Subcutaneous adipose tissue (tissue), 4 donors: ENCODE measurements around the gene KCTD1. TPM values are rescaled to one million over a fixed set of nuclear protein-coding genes. Genes with fewer than 3 reads are reported as not detected.

Source experiments
- total RNA-seq, 4 donors: library from RNA; depleted of rRNA; stranded (reverse); fragments of >200 nt; gene quantifications; one replicate each; pipeline ENCODE4 v1.1.0, GENCODE V29; 2016
- TF ChIP-seq, protein P1 (sequence below): fragments of 450-650 bp; IDR thresholded peaks from one replicate; pipeline ENCODE4 v1.5.1; 2016; ENCODE audit warnings: low read depth, mild to moderate bottlenecking, control low read depth, antibody characterized with exemption, moderate library complexity

KCTD1 gene
- total RNA-seq, 4 donors from 2014 or later = 5.9 to 15.8 (median 8.5) TPM

DNA sequence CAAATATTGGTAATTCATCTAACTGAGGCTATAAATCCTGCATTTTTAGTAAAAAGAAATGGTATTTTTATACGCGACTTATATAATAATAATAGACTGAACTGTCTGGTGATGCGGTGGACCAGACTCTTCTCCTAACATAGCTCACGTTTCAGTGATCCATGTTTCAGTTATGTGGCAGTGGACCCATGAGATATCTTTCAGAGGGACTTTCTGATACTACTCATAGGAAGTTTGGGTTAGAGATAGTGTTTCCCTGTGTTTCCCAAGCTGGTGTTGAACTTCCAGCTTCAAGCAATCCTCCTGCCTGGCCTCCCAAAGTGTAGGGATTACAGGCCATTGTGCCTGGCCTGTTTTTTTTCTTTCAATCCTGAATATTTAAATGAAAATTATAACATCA lies 59.2 kb downstream of the KCTD1 start:
- TF ChIP-seq, protein P1, sequence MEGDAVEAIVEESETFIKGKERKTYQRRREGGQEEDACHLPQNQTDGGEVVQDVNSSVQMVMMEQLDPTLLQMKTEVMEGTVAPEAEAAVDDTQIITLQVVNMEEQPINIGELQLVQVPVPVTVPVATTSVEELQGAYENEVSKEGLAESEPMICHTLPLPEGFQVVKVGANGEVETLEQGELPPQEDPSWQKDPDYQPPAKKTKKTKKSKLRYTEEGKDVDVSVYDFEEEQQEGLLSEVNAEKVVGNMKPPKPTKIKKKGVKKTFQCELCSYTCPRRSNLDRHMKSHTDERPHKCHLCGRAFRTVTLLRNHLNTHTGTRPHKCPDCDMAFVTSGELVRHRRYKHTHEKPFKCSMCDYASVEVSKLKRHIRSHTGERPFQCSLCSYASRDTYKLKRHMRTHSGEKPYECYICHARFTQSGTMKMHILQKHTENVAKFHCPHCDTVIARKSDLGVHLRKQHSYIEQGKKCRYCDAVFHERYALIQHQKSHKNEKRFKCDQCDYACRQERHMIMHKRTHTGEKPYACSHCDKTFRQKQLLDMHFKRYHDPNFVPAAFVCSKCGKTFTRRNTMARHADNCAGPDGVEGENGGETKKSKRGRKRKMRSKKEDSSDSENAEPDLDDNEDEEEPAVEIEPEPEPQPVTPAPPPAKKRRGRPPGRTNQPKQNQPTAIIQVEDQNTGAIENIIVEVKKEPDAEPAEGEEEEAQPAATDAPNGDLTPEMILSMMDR = no peak

DNA sequence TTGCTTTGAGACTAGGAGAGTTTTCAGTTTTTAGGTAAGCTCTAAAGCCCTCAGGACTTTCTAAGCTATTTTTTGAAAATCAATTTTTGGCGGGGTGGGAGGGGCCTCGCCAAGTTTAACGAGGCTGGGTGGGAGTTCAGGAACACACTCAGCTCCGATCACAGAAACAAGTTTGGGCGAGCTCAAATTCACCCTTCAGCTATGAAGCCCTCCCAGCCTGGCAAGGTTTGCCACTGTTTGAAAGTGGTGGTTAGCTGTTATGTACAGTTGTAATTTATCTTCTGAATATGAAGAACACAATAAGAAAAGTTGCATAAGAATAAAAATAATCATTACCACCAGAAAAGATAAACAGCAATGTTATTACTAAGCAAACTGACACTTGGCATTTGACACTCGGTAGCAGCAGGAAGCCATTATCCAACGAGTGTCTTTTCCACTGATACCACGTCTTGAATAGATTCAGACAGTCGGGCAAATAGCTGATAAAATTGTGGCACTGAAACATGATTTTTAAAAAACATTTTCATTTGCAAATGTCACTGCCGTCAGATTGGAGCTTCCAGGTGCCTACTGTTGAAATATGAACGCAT lies 59.8 kb downstream of the KCTD1 start:
- TF ChIP-seq, protein P1 = no peak

DNA sequence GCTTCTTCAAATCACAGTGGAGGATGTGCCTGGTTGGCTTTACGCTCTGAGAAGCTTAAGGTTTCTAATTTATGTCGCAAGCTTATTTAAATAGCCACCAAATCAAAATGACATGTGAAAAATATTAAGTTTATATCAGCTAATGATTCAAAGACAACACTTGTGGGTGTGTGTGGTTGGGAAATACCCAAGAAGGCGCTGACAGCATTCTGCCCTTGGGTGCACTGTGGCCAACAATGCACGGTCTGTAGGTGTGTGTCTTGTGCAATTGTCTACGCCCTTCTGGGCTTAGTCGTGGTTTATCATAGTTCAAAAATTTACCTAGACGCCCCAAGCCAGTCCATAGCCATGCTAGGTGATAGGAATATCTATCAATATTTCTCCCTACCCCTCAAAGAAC lies 60.9 kb downstream of the KCTD1 start:
- TF ChIP-seq, protein P1 = no peak

DNA sequence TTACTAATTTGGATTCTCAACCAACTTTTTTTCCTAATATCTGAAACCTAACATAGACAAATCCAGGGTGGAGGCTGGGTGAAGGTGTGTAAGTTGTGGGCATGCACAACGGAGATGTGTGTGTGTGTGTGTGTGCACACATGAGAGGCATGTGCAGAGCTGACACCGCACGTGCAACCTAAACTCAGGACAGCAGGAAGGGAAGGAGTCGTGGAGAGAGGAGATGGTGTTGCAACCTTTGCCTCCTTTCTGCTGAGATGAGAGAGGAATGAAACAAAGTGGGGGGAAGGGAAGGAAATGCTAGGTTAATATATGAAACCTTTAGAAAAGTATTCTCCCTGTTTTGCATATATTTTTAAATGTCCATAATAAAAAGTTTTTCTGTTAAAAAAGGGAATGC lies 64.7 kb downstream of the KCTD1 start:
- TF ChIP-seq, protein P1 = no peak

DNA sequence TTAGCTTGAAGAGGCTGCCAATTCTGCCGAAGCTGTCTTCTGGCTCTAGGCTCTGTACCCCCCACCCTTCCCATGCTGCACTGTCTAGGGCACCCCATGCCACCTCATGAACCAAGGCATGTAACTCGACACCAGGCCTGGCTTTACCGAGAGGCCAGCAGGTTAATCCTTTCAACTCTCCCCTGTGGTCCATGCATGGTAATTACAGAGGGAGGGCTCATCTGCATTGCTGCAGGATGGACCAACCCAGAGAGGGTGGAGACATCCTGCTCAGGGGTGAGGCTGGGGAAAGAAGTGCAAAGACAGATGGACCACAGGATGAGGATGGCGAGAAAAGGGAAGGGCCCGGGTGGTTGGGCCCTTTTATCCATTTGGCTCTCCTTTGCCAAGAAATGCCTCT lies 65.8 kb downstream of the KCTD1 start:
- TF ChIP-seq, protein P1 = no peak

DNA sequence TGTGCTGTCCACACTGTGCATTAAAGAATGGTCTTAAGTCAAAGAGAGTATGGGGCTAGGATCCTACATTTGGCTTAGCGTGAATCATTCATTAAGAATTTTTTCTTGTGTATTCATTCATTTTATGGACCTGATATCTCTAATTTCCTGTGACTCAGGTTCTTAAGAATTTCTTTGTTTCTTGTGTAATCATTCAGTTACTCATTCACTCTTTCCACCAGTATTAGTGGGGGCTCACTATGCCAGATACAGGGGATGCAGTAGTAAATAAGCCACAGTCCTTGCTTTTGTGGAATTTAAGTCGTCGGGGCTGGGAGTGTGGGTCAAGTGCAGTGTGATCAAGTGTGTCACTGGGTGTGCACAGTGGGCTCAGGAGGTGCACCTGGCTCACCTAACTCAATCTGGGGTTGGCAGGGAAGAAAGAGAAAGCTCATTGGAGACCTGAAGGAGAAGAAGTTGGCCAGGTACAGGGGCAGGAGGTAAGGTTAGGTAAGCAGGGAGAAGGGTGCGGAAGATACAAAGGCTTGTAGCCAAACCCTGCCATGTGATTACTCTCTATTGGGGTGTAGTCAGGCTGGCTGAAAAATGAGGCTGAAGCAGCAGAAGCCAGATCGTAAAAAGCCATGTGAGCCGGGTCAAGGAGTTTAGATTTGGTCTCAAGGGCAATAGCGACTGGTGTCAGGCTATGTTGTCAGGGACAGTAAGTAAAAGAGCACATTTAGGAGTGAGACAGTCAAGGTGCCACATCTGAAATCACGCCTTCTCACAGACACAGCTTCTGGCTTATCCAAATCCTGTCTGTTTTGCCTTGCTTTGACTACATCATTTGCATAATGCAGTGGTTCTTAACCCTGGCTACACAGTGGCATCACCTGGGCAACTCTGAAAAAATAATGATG lies 67.2 kb downstream of the KCTD1 start:
- TF ChIP-seq, protein P1 = no peak

DNA sequence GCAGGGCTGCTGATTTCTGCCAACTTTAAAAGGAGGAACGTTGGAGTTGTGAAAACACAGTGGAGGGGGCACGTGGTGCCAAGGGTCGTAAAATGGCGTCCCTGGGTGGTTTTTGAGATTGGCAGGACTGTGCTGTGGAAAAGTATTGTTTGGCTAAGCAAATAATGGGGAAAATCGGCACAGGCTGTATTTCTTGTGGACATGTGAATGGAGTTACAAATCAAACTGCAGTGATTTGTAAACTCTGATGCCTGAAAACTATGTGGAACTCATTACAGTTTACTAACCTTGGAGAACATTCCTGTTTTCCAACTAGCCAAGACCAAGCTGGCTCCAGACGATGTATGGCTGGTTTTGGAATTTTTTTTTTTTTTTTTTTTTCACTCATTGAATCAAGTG lies 68.7 kb downstream of the KCTD1 start:
- TF ChIP-seq, protein P1 = no peak
